GM21447 (cell line): Measurements from ENCODE around the gene CAMK1D.
"Not testable (repeated sequence)": the region's sequence is repeated elsewhere in the genome, so short reads cannot be mapped to it uniquely, and the experiment has no call there.

Experiments used
- ATAC-seq: cut with Tn5 transposase; IDR thresholded peaks from one replicate; pipeline ENCODE4 v1.9.1; 2021; ENCODE audit not compliant: unreplicated experiment

Gene CAMK1D

GRCh38 chr10:12348870-12349628 lies at the start of gene CAMK1D:
Gene CAMK1D, plus strand, starts transcription at chr10:12349547.
- peak; percentile 38 for ATAC-seq

DNA sequence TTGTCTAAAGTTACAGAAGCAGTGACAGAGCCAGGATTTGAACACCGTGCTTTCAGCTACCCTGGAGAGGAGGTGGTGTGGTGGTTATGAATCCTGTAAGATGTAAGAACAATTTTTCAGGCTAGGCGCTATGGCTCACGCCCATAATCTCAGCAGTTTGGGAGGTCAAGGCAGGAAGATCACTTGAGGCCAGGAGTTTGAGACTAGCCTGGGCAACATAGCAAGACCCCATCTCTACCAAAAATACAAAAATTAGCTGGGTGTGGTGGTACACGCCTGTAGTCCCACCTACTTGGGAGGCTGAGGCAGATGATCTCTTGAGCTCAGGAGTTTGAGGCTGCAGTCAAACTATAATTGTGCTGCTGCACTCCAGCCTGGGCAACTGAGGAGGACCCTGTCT lies 48.3 kb upstream of the CAMK1D start:
- not testable (repeated sequence) for ATAC-seq

- ATAC-seq, result no peak
Measured at GRCh38 chr10:12308057-12308456, 41.3 kb upstream of the CAMK1D start.

GRCh38 chr10:12308736-12309375 lies 40.5 kb upstream of the CAMK1D start:
- no peak for ATAC-seq

DNA sequence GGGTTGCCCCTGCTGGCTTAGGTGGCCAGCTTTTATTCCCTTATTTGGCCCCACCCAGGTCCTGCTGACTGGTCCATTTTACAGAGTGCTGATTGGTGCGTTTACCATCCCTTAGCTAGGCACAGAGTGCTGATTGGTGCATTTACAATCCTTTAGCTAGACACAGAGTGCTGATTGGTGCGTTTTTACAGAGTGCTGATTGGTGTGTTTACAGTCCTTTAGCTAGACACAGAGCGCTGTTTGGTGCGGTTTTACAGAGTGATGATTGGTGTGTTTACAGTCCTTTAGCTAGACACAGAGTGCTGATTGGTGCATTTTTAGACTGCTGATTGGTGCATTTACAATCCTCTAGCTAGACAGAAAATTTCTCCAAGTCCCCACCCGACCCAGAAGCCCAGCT lies 39.6 kb upstream of the CAMK1D start:
- ATAC-seq, result not testable (repeated sequence)

DNA sequence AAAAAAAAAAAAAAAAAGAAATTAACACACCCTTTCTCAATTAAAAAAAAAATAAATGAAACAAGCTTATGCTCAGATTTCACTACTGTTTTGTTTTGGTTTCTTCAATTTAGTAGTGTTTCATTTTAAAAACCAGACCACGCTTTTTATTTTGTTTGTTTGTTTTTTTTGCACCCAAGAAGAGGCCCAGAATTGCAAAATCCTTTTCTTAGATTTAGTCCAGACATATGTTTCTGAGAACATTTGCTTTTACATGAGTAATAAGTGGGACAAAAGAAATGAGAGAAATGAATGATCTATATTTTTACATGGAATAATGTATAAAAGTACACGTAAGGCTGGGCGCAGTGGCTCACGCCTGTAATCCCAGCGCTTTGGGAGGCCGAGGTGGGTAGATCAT lies 34.5 kb upstream of the CAMK1D start:
- no peak for ATAC-seq

GRCh38 chr10:12319076-12319475 lies 30.3 kb upstream of the CAMK1D start:
- ATAC-seq, result no peak

GRCh38 chr10:12320892-12321291 lies 28.5 kb upstream of the CAMK1D start:
- ATAC-seq, result no peak

DNA sequence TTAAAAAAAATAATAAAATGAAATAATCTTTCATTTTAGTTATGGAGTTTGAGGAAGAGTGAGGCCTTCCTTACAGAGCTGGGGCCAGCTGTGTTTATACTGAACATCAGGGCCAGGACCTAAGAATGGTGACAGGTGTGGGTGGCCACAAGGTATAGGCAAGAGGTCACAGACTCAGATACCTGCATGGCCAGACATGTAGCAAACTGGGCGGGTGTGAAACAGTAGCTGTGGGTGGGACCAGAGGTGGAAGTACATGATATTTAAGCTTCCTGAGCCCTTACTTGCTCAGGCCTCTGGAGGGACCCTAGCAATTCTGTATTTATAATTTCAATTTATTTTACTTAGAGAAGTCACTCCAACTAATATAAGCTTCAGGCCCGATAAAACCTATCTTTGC lies 27.7 kb upstream of the CAMK1D start:
- ATAC-seq, result no peak

GRCh38 chr10:12322583-12323131 lies 26.7 kb upstream of the CAMK1D start:
- no peak for ATAC-seq

- ATAC-seq, result no peak
Measured at GRCh38 chr10:12324530-12324929, 24.8 kb upstream of the CAMK1D start.

GRCh38 chr10:12327074-12327473 lies 22.3 kb upstream of the CAMK1D start:
- no peak for ATAC-seq

GRCh38 chr10:12327476-12327875 lies 21.9 kb upstream of the CAMK1D start:
- no peak for ATAC-seq

DNA sequence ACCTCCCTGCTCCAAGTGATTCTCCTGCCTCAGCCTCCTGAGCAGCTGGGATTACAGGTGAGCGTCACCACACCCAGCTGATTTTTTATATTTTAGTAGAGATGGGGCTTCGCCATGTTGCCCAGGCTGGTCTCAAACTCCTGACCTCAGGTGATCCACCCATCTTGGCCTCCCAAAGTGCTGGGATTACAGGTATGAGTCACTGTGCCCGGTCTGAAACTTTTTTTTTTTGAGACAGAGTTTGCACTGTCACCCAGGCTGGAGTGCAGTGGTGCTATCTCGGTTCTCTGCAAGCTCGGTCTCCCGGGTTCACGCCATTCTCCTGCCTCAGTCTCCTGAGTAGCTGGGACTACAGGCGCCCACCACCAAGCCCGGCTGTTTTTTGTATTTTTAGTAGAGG lies 21.0 kb upstream of the CAMK1D start:
- ATAC-seq, result not testable (repeated sequence)

DNA sequence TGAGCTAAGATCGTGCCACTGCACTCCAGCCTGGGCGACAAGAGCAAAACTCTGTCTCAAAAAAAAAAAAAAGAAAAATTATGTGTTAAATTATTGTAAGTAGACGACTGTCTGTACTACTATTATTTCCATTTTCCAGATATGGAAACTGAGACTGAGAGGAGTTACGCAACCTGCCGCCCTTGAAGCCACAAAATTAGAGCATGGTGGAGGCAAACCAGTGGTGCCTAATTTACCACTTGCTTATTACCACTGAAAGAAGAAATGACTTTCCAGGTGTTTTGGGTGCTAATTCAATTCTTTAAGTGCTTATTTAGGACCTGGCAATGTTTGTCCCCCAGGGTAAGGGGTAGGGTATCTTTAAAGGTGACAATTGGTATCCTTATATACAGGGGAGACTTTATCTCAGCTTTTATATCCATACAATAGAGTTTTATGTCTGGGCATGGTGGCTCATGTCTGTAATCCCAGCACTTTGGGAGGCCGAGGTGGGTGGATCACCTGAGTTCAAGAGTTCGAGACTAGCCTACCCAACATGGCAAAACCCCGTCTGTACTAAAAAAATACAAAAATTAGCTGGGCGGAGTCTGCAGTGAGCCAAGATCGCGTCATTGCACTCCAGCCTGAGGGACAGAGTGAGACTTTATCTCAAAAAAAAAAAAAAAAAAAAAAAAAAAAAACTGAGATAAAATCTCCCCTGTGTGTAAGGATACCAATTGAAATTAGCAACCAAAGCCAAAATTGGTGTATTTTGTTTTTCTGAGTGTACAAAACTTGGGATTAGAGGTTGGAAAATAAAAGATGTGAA lies 16.6 kb upstream of the CAMK1D start:
- no peak for ATAC-seq

- ATAC-seq, result peak; percentile 68
Measured at GRCh38 chr10:12333380-12334185, 15.8 kb upstream of the CAMK1D start.

GRCh38 chr10:12334186-12334530 lies 15.2 kb upstream of the CAMK1D start:
- ATAC-seq, result no peak

DNA sequence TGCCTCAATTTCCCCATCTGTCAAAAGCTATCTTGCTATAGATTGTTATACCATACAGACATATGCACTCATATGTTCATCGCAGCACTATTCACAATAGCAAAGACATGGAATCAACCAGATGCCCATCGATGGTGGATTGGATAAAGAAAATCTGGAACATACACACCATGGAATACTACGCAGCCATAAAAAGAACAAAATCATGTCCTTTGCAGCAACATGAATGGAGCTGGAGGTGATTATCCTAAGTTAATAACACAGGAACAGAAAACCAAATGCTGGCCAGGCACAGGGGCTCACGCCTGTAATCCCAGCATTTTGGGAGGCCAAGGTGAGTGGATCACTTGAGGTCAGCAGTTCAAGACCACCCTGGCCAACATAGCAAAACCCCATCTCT lies 14.2 kb upstream of the CAMK1D start:
- ATAC-seq, result not testable (repeated sequence)

DNA sequence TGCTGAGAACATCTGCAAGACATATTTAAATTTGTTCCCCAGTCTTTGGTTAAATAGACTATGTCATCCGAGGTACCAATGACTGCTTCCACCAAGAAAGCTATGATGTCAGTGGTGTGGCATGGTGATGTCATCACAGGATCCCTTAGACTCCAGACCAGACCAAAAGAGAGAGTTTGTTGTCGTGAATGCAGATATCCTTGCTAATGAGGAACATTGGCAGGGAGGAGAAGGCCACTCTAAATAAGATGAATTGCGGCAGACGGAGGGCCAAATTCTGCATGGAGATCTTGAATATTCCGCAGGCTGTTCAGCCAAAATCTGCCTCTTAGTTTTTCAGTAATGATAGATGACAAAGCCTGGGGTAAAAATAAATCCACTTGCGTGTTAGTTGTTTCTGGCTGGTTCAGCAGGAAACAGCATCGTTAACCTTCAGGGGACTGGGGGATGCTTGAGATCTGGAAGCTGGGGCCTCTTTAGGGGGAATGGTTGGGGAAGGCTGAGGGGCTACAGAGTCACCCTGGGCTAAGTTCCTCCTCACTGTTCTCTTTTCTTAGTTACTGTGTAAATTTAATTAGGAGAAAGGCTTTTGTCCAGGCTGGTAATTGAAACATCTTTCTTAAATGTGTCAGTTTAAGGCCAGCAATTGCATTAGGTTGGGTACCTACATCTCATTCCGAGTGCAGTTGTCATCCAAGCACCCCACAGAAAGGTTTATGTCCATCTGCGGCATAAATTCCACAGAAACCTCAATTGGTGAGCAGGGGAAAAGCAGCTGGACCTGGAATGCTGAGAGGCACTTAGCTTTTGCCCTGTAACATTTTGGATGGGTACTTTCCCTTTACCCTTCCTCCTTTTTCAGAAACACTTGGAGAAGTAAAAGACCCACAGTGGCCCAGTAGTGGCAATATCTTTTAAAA lies 11.6 kb upstream of the CAMK1D start:
- ATAC-seq, result no peak

- no peak for ATAC-seq
Measured at GRCh38 chr10:12338981-12339380, 10.4 kb upstream of the CAMK1D start.
